HepG2 (cell line): ENCODE results near the gene ADCY10. TPM values are rescaled to one million over a fixed set of nuclear protein-coding genes. Genes with fewer than 3 reads are reported as not detected.

Source experiments
- ARHGAP35 ChIP-seq: sonication (generic); formaldehyde crosslinking; IDR thresholded peaks from 2 replicates; pipeline ENCODE4 v1.9.0; 2022; ENCODE audit warnings: mild to moderate bottlenecking, inconsistent platforms, moderate library complexity, missing genetic modification reagents, borderline replicate concordance
- MEIS2 ChIP-seq: sonication (generic); formaldehyde crosslinking; IDR thresholded peaks from 2 replicates; pipeline ENCODE4 v1.9.0; 2021; ENCODE audit warnings: mild to moderate bottlenecking, missing genetic modification reagents
- MLLT10 ChIP-seq: sonication (generic); formaldehyde crosslinking; IDR thresholded peaks from 2 replicates; pipeline ENCODE4 v1.4.0; 2020; ENCODE audit warnings: missing genetic modification reagents
- POLR2AphosphoS5 ChIP-seq: IDR thresholded peaks from 2 replicates; pipeline ENCODE4 v1.6.1; 2012; ENCODE audit warnings: low read depth, low read length
- RERE ChIP-seq: IDR thresholded peaks from 2 replicates; pipeline ENCODE4 v1.6.1; 2016; ENCODE audit warnings: low read depth, missing genetic modification reagents, missing compliant biosample characterization
- SNRNP70 ChIP-seq: fragments of 200-400 bp; formaldehyde crosslinking; IDR thresholded peaks from 2 replicates; pipeline ENCODE4 v1.6.1; 2017; ENCODE audit warnings: mild to moderate bottlenecking, low read depth, low read length, moderate library complexity
- TBX2 ChIP-seq: sonication (generic); formaldehyde crosslinking; IDR thresholded peaks from 2 replicates; pipeline ENCODE4 v1.5.0; 2020; ENCODE audit warnings: missing genetic modification reagents, mild to moderate bottlenecking, borderline replicate concordance
- TSC22D2 ChIP-seq: sonication (generic); formaldehyde crosslinking; IDR thresholded peaks from 2 replicates; pipeline ENCODE4 v1.5.1; 2020; ENCODE audit warnings: missing genetic modification reagents, mild to moderate bottlenecking, borderline replicate concordance
- ZBTB20 ChIP-seq: sonication (generic); formaldehyde crosslinking; IDR thresholded peaks from 2 replicates; pipeline ENCODE4 v1.8.1; 2023; ENCODE audit warnings: missing genetic modification reagents, low read depth, mild to moderate bottlenecking, borderline replicate concordance
- ZBTB49 ChIP-seq: sonication (generic); formaldehyde crosslinking; IDR thresholded peaks from 2 replicates; pipeline ENCODE4 v1.4.0; 2020; ENCODE audit warnings: missing genetic modification reagents, borderline replicate concordance
- ZNF280D ChIP-seq: sonication (generic); formaldehyde crosslinking; IDR thresholded peaks from 2 replicates; pipeline ENCODE4 v1.5.1; 2020; ENCODE audit warnings: mild to moderate bottlenecking, missing genetic modification reagents
- ZNF567 ChIP-seq: sonication (generic); formaldehyde crosslinking; IDR thresholded peaks from 2 replicates; pipeline ENCODE4 v1.8.1; 2023; ENCODE audit warnings: mild to moderate bottlenecking, missing genetic modification reagents, borderline replicate concordance
- ZNF580 ChIP-seq: IDR thresholded peaks from 2 replicates; pipeline ENCODE4 v1.6.1; 2016; ENCODE audit warnings: low read depth, borderline replicate concordance
- ZNF660 ChIP-seq: sonication (generic); formaldehyde crosslinking; IDR thresholded peaks from 2 replicates; pipeline ENCODE4 v1.5.1; 2020; ENCODE audit warnings: mild to moderate bottlenecking, low read depth, missing genetic modification reagents, borderline replicate concordance
- ZNF709 ChIP-seq: sonication (generic); formaldehyde crosslinking; IDR thresholded peaks from 2 replicates; pipeline ENCODE4 v1.5.0; 2020; ENCODE audit warnings: mild to moderate bottlenecking, missing genetic modification reagents
- ZNF776 ChIP-seq: sonication (generic); formaldehyde crosslinking; IDR thresholded peaks from 2 replicates; pipeline ENCODE4 v1.4.0; 2020; ENCODE audit warnings: mild to moderate bottlenecking, missing genetic modification reagents
- polyA plus RNA-seq, 8 experiments: library from polyadenylated mRNA; depleted of rRNA in 3 of 8; stranded (reverse) in 7 of 8; unstranded in 1 of 8; fragments of >200 nt; fragmentation: Illumina TruSeq in 4 of 8; extraction: Trizol in 4 of 8; gene quantifications; 2 replicates each; pipeline versions ENCODE4 v1.2.1 to v1.2.3, GENCODE V29; 2011 to 2016; ENCODE audit warnings: low read depth in 4 of 8, missing spikeins in 1 of 8, mixed read lengths in 1 of 8; ENCODE audit not compliant: insufficient read depth in 1 of 8
- total RNA-seq, 5 experiments: library from RNA; depleted of rRNA; stranded (reverse); fragments of >200 nt; fragmentation: Illumina TruSeq; extraction: Trizol; gene quantifications; 2 replicates each; pipeline ENCODE4 v1.2.3, GENCODE V29; 2016; ENCODE audit warnings: low read depth in 1 of 5

The ADCY10 gene
- total and polyA plus RNA-seq, 2 of the 13 experiments (the other 11 are each of a cell fraction or from before 2014, with no cell fraction given), result 0.02 to 0.03 TPM

- TF ChIP-seq ZNF280D (CRISPR knock-in tag), result peak; percentile 85; the same call in 1 of the 2 replicates
- peak; percentile 57; the same call in 1 of the 2 replicates for TF ChIP-seq ZBTB20 (CRISPR knock-in tag)
- no peak for TF ChIP-seq TBX2
- 0 out of 2 replicates have a peak, but pooled peaks have one; percentile 48 for TF ChIP-seq ZNF567 (CRISPR knock-in tag)
- TF ChIP-seq ZNF660, result no peak
- TF ChIP-seq TSC22D2 (CRISPR knock-in tag), result no peak
- TF ChIP-seq ZNF776 (CRISPR knock-in tag), result peak; percentile 58; the same call in 1 of the 2 replicates
- TF ChIP-seq ZBTB49 (CRISPR knock-in tag), result no peak
- TF ChIP-seq MEIS2, result peak; percentile 39; the same call in 1 of the 2 replicates
- TF ChIP-seq SNRNP70, result no peak
- TF ChIP-seq ZNF709 (CRISPR knock-in tag), result peak; percentile 74
- no peak for TF ChIP-seq MLLT10 (CRISPR knock-in tag)
- TF ChIP-seq ZNF580 (CRISPR knock-in tag), result no peak
- TF ChIP-seq POLR2AphosphoS5, result peak; percentile 68; the same call in 1 of the 2 replicates
- no peak; the same call in 1 of the 2 replicates for TF ChIP-seq ARHGAP35 (CRISPR knock-in tag)
- no peak for TF ChIP-seq RERE (CRISPR knock-in tag)
Observed at GRCh38 chr1:167935216-167936067, 21.5 kb upstream of the ADCY10 start (continued).
